Right renal pelvis (tissue), 4 donors: ENCODE data around the gene DOK1. TPM values are rescaled to one million over a fixed set of nuclear protein-coding genes. Genes with fewer than 3 reads are reported as not detected.

Experiments
- DNase-seq, 4 donors: peaks; one replicate each; pipeline ENCODE4 v3.0.0-alpha.2; 2013; ENCODE audit warnings: low read depth in 4 of 4, low spot score in 3 of 4, missing footprints in 1 of 4
- polyA plus RNA-seq, 4 donors: library from polyadenylated mRNA; unstranded; fragments of 120-200 nt; gene quantifications; one replicate each; pipeline ENCODE4 v1.2.1, GENCODE V29; 2013; ENCODE audit not compliant: insufficient read length in 4 of 4

The DOK1 gene
- polyA plus RNA-seq, 4 donors = 7.8 to 10.2 (median 8.7) TPM

GRCh38 chr2:74524955-74525716 is 29.4 kb upstream of the DOK1 start:
- no peak for DNase-seq

DNA sequence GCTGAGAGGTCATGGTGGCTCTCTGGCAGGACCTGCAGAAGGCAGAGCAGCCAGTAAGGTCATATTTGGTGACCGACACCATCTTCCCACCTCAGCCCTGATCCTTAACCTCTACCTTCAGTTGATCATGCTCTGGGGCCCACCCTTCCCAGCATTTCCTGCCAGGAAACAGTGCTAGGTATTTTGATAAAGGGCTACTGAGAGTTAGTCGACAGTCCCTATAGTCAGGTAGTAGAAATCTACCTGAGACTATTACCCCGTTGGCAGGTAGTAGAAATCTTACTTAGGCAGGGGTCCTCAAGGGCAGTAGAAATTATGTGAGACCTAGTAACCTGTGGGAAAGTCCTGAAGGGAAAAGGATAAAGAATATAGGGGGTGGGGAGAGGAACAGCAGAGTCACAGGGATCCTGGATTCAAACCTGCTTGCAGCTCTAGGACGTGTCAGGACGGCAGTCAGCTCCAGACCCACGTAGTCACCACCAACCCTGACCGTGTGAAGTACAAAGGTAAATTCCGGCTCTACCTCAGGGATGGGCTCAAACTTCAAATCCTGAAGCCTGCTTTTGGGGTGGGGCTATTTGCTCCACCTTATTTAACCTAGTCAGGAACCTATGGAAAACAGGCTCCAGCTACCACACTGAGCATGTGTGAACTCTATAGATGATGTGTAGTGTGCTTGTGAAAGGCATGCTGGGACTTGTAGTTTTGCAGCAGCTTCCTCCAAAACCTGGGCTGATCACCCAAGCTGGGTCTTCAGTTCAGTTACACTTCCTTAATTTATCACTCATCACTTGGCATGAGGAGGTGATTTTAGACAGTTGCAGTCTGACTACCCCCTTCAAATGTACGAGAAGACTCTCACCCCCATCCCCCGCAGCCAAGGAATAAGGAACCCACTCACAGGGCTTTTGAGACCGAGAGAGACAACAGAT is 28.5 kb upstream of the DOK1 start, which contains the start of gene DQX1:
DQX1 (minus strand) TSS at position 515 of the 932 bp plus-strand sequence; CDS start at position 13, 502 bp downstream.
- no peak for DNase-seq

- no peak for DNase-seq
These were observed 27.8 kb upstream of the DOK1 start for GRCh38 chr2:74526649-74527230.

DNA sequence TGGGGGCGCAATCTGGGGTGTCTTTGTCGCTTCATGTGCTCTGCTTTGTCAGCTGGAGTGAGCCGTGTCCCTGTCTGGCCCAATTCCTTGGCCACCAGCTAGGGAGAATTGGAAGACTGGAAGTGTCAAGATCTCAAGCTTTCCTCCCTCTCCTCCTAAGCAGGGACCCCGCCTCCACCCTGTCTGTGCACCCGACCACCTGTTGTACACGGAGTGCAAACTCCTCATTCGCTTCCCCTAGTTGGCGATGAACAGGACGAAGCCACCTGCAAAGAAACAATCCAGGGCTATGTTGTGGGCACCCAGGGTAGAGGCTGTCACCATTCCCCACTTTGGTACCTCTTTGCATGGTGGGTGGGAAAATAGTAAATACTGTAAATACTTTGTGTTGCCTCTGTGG is 26.8 kb upstream of the DOK1 start:
- DNase-seq = no peak

GRCh38 chr2:74528600-74529356 is 25.7 kb upstream of the DOK1 start:
- no peak for DNase-seq

- peak; percentile 93 to 98 (median 97) for DNase-seq
These were observed 24.9 kb upstream of the DOK1 start, which contains the start of the genes AUP1 and HTRA2 for GRCh38 chr2:74529357-74530238. Gene AUP1 (minus strand): TSS chr2:74529706. CDS start chr2:74529629, 77 bp downstream. Gene HTRA2 (plus strand): TSS chr2:74529933. CDS start chr2:74530007, 74 bp downstream.

- DNase-seq = no peak
These were observed 24.0 kb upstream of the DOK1 start for GRCh38 chr2:74530239-74531187.

GRCh38 chr2:74531666-74532065 is 22.9 kb upstream of the DOK1 start:
- DNase-seq = no peak

- no peak for DNase-seq
These were observed 22.3 kb upstream of the DOK1 start for GRCh38 chr2:74532222-74532621.

DNA sequence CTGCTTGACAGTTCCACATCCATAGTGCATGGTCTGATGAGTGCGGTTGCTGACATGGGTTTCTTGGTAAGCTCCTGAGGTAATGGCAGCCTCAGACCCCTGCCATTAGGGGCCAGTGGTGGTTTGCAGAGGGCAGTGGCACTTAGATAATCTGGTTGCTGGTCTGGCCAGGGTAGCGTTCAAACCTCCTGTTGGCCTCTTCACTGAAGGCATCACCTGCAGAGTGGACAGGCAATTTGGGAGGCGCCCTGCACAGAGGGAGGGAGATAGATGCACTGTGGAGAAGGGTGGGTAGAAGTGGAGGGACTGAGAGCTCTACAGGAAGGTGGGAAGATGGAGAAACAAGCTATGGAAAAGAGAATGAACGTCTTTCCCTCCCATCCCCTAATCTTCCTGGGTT is 21.1 kb upstream of the DOK1 start:
- DNase-seq = no peak

DNA sequence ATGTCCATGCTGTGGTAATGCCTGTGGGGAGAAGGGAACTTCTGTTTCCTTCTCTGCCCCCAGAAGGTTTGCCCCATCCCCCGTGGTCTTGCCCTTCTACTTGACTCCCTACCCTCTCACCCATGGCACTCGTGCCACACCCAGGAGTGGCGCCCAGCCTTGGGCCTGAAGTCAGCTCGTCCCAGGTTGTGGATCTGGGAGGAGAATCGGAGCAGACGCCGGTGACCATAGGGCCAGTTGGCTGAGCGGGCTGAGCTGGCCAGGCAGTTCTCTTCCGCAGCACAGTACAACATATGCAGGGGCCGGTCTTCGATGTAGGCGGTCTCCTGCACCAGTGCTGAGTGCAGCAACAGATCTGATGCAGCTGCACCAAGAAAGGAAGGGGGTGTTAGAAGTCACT is 20.1 kb upstream of the DOK1 start:
- no peak for DNase-seq

DNA sequence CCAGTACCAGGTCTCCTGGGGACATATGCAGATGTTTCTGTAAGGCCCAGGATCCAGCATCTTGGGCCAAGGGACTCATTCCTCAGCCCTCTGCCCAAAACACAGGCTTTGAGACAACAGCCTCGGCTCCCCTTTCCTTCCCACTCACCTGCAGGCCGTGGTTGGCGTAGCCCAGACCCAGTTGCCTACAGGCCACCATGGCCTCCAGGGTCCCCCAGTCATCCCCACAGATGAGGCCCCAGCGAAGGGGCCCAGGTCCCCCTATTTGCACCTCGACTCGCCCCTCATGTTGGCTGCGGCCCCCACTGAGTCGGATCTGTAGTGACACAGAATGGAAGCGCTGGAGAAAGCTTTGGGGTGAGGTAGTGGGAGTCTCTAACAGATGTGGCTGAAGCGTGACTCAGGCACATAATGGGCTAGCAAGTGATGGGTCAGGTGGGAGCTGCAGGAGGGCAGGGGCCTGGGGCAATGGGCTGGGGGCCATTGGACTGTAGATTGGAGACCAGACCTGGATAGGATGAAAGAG is 19.0 kb upstream of the DOK1 start:
- DNase-seq = no peak

- DNase-seq = no peak
These were observed 18.2 kb upstream of the DOK1 start for GRCh38 chr2:74536166-74536950.

DNA sequence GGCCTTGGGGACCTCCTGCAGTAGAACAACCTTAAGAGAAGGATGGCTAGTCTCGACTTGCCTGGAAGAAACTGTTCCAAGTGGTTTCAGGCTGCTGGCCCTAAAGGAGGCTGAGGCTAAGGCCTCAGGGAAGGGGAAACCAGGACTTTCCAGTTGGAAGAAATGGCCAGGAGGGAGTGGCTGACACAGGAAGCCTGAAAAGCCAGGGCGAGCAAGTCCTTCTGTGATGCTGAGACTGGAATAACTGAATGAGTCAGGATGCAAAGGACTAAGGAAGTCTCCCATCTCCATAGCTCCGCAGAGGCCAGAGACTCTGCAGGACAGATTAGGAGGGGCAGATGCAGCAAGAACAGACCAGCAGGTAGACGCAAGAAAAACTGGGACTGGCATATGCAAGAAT is 17.4 kb upstream of the DOK1 start:
- no peak for DNase-seq

DNA sequence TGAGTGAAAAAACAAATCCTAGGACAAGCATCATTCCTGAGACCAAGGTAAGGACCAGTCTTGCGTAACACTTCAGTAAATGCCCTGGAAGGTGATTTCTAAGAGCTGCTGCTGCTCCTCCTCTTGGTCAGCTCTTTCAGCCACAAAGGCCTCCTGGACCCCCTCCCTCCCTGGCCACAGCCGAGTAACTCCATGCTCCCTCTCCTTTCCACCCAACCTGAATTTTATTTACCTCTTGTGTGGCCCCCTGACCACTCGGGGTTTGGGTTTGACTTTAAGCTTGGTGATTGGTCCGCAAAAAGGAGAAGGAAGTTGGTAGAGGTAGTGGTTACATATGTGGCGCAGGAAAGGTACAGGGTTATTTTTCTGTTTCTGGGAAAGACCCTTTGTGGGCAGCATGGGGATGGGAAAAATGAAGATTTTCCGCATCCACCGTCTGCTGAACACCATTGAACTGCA is 15.6 kb upstream of the DOK1 start:
- no peak for DNase-seq

DNA sequence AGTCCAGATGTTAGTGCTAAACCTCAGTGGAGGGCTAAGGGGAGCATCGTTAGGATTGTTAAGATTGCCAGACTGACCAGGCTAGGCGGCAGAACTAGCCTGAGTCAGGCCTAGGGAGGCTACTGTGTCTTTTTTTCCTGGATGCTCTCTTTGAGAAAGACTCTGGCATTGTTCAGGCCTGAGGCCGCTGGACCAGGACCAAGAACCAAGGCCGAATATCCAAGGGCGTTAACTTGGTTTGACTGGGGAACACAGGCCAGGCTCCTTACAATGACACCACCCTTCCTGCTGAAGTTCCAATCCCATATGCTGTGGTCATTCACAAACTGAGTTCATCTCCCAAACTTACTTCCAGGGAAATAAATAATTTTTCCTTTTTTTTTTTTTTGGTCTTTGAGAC is 14.2 kb upstream of the DOK1 start:
- no peak for DNase-seq

- DNase-seq = no peak
These were observed 11.5 kb upstream of the DOK1 start for GRCh38 chr2:74542978-74543377.
